ENCODE measurements around the gene ZNF383. TPM values are rescaled to one million over a fixed set of nuclear protein-coding genes. Genes with fewer than 3 reads are reported as not detected.
"Not testable (repeated sequence)": the region's sequence is repeated elsewhere in the genome, so short reads cannot be mapped to it uniquely, and the experiment has no call there.

Gene ZNF383
- total RNA-seq, 1 donor from 2014 or later, result 10.4 TPM

GRCh38 chr19:37292998-37293939 lies 75.3 kb downstream of the ZNF383 start:
- DNase-seq (ENCODE audit: low spot score), result not testable (repeated sequence)

DNA sequence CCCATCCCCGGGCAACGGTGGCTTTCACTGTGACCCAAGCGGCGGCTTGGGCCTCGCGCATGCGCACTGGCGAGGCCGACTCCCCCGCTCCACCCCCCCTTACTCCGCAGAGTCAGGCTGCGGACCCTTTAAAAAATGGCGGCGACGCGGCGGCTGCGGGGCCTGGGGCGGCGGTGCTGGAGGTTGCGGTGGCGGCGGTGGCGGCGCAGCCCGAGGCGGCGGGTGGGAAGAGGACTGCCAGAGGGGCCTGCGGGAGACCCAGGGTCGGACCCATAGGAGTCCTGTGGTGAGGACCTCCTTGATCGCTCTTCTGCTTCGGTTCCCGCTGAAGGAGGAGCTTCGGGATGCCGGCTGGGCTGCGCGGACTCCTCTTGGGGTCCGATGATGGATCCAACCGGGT lies 76.2 kb downstream of the ZNF383 start:
- not testable (repeated sequence) for DNase-seq (ENCODE audit: low spot score)

Other genes starting within 250 kb of the ZNF383 start
- 13.8 TPM for gene ZNF420, start 139.8 kb upstream of the ZNF383 start, total RNA-seq
- gene ZNF585A, start 45.5 kb upstream of the ZNF383 start, total RNA-seq, result 10.0 TPM
- gene ZNF585B, start 7.7 kb upstream of the ZNF383 start, total RNA-seq, result 23.8 TPM
- gene ZNF527, start 152.9 kb downstream of the ZNF383 start, total RNA-seq, result 5.9 TPM
- gene ZNF569, start 249.2 kb downstream of the ZNF383 start, total RNA-seq, result 7.0 TPM

Data from mucosa of gallbladder (tissue), 1 donor.